Astrocyte of the spinal cord (primary cell): Measurements from ENCODE around the gene USH1C.

Experiments
- DNase-seq: peaks from one replicate; pipeline ENCODE4 v3.0.0; 2011; ENCODE audit warnings: low read depth, low spot score
- H3K4me3 ChIP-seq: 2 replicates; pipeline ENCODE4 v1.5.1; 2011; ENCODE audit warnings: low read depth, mild to moderate bottlenecking, low read length, moderate library complexity
- CTCF ChIP-seq: IDR thresholded peaks from 2 replicates; pipeline ENCODE4 v1.5.1; 2012; ENCODE audit warnings: low read depth, mild to moderate bottlenecking, low read length, inconsistent platforms
- in situ Hi-C: cut with HindIII; loops from 2 replicates; pipeline ENCODE4 v1.10.0; 2017; ENCODE audit warnings: low sequenced_read_pairs

USH1C gene

GRCh38 chr11:17457396-17458173 lies 86.6 kb downstream of the USH1C start:
- no peak for DNase-seq
- no peak for TF ChIP-seq CTCF
- H3K4me3 ChIP-seq: no peak overlapping the region
- in situ Hi-C loops: no loop called here

- no peak overlapping the region for H3K4me3 ChIP-seq
- DNase-seq: no peak
- in situ Hi-C loops: no loop called here
- TF ChIP-seq CTCF: no peak
Measured at GRCh38 chr11:17452668-17453067, 91.5 kb downstream of the USH1C start.

- H3K4me3 ChIP-seq: no peak overlapping the region
- DNase-seq: no peak
- in situ Hi-C loops: no loop called here
- no peak for TF ChIP-seq CTCF
Measured at GRCh38 chr11:17449158-17449557, 95.1 kb downstream of the USH1C start.

GRCh38 chr11:17446482-17446881 lies 97.7 kb downstream of the USH1C start:
- DNase-seq: no peak
- in situ Hi-C loops: no loop called here
- no peak overlapping the region for H3K4me3 ChIP-seq
- TF ChIP-seq CTCF: no peak

GRCh38 chr11:17445240-17445795 lies 98.9 kb downstream of the USH1C start:
- no peak for DNase-seq
- in situ Hi-C loops: no loop called here
- H3K4me3 ChIP-seq: no peak overlapping the region
- no peak for TF ChIP-seq CTCF

- in situ Hi-C loops: no loop called here
- no peak overlapping the region for H3K4me3 ChIP-seq
- DNase-seq: no peak
- no peak for TF ChIP-seq CTCF
Measured at GRCh38 chr11:17443926-17444690, 100.1 kb downstream of the USH1C start.
